CD4-positive, alpha-beta T cell treated with Interleukin-1 beta for 1 hour (primary cell): ENCODE data around the gene PRR5.

ENCODE experiments used
- DNase-seq, 2 donors: peaks; one replicate each; pipeline ENCODE4 v3.0.0-alpha.2; 2020 to 2022

Gene PRR5, protein sequence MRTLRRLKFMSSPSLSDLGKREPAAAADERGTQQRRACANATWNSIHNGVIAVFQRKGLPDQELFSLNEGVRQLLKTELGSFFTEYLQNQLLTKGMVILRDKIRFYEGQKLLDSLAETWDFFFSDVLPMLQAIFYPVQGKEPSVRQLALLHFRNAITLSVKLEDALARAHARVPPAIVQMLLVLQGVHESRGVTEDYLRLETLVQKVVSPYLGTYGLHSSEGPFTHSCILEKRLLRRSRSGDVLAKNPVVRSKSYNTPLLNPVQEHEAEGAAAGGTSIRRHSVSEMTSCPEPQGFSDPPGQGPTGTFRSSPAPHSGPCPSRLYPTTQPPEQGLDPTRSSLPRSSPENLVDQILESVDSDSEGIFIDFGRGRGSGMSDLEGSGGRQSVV

DNA sequence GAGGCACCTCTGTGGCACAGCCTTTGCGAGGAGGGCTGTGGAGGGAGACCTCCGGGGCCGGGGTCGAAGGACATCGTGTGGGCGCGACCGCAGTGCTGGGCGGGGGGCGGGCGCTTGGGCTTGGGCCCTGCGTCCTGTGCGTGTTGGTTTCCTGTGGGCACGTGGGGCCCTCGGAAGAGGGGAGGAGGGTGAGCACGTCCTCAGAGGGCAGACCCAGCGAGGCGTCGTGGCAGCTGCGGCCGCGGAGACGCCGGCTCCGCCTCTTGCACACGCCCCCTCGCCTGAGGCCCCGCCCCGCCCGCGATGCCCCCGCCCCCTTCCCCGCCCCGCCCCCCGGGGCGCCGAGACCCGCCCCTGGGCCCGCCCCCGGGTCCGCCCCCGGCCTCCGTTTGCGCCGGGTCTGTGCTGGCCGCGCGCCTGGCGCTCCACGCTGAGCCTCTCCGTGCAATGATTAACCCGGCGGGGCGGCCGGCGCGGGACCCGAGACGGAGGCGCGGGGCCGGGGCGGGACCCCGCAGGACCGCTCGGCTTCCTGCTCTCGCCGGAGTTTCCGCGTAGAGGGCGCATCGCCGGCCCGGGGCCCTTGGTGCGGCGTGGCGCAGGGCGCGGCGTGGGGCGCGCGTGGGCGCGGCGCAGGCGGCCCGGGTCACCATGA, at the start of gene PRR5:
Gene PRR5, plus strand, starts transcription at position 381 of the 655 bp plus-strand sequence. Its CDS starts 271 bp downstream, at position 652.
- DNase-seq = peak; percentile 88 to 92

DNA sequence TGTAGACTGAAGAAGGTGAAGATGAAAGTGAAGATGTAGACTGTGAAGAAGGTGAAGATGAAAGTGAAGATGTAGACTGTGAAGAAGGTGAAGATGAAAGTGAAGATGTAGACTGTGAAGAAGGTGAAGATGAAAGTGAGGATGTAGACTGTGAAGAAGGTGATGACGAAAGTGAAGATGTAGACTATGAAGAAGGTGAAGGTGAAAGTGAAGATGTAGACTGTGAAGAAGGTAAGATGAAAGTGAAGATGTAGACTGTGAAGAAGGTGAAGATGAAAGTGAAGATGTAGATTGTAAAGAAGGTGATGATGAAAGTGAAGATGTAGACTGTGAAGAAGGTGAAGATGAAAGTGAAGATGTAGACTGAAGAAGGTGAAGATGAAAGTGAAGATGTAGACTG, 49.1 kb upstream of the PRR5 start:
- peak in 1 of 2 donors; percentile 25 for DNase-seq

DNA sequence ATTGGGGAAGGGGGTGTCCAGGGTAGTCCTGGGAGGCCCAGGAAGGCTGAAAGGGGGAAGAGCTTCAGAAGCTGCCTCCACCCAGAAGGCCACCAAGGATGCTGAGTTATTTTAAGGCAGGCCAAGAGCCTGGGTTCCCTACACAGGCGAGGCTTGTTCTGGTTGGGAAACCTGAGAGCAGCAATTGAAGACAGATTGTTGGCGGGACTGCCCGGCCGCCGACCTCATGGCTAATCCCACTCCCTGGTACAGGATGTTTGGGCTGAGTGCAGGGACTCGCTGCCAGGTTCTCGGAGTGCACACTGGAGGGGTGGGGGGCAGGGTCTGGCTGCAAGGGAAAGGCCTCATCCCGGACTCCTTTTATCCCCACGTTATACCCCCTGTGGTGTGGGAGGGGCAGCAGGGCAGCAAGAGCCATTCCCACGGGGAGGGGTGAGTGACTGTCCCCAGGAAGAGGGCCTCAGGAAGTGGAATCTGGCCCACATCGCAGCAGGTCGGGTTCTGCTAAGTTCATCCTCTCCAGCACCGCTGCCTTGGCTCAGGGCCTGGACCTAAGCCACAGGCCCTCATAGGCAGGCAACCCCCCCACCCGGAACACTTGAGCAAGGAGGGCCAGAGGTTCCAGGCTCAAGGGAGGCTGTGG, 43.6 kb upstream of the PRR5 start:
- DNase-seq = no peak

DNA sequence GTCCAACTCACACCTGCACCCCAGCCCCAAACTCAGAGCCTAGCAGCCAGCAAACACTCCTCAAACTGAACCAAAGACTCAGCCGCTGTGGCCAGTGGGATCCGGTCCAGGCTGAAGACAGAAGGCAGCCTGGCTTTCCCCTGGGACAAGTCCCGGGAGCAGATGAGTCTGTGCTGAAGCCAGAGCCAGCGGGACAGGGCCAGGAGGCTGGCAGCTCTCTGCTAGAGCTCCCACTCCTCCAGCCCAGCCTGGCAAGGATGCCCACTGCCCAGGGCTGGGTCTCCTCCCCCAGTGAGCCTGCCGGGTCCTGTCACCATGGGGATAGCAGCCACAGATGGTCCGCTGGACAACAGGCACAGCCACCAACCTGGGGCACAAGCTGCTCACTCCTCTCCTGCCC, 42.9 kb upstream of the PRR5 start:
- DNase-seq = no peak

DNA sequence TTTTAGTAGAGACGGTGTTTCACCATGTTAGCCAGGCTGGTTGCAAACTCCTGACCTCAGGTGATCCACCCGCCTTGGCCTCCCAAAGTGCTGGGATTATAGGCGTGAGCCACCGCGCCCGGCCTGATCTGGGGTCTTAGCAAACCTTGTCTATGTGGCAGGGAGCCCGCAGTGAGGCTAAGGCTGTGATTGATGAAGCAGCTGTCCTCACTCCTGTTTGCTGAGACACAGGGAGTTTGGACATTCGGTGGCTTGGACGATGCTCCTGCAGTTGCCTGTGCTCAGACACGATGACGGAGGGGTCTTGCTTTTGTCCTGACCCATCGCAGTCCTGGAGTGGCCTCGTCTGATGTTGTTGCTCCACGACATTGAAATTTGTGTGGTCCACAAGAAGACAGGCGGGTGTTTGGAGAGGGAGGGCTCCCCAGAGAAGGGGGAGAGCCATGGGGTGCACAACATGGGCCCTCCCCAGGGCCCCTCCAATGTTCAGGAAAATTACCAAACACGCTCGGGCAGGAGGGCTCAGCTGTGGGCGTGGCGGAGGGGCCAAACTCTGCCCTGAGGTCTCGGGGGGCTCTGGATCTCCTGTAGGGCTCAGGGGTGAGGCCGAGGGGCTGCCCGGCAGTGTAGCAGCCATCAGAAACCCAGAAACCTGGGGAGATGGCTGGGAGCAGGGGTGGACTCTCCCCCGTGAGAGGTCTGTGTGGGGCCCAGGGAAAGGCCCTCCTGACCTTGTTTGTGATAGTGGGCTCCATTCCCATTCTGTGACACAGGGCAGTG, 41.8 kb upstream of the PRR5 start:
- DNase-seq = no peak

DNA sequence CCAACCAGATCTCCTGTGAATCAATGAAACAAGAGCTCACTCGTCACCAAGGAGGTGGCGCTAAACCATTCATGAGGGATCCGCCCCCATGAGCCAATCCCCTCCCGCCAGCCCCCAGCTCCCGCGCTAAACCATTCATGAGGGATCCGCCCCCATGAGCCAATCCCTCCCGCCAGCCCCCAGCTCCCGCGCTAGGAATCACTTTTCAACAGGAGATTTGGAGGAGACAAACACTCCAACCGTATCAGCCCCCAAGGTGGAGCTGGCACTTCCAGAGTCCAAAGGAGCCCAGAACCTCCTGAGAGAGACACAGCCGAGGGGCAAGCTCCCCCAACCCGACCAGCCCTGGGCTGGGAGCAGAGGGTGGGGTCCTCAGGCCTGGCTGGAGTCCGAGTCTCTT, 40.9 kb upstream of the PRR5 start:
- no peak for DNase-seq

DNA sequence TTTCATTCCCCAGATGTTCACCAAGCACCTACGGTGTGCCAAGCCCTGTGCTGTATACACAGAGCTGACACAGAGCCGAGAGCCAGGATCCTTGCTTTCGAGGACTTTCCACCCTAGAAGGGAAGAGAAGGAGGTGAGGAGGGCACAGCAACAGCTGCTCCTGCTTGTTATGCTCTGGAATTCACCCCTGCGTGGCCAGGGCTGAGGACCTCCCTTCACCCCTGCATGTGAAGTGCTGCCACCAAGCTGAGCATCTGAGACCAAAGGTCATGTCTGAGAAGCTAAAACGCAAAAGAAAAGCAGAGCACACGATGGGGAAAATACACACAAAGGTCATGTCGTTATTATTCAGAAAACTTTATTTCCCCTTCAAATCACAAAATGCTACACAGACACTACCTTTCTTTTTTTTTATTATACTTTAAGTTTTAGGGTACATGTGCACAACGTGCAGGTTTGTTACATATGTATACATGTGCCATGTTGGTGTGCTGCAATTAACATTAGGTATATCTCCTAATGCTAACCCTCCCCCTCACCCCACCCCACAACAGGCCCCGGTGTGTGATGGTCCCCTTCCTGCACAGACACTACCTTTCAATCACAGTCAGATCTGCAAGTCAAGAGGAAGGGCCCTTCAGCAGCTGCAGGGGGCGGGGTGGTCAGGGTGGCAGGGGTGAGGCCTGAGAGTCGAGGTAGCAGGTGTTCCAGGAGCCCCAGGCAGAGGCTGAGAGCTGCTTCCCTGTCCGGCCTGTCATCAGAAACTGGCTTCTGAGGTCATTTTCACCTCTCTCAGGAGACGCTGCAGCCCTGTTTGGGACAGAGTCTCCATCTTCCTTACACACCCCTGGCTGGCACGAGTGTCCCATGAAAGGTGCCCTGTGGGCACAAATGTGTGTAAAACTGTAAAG, 40.1 kb upstream of the PRR5 start:
- DNase-seq = no peak

DNA sequence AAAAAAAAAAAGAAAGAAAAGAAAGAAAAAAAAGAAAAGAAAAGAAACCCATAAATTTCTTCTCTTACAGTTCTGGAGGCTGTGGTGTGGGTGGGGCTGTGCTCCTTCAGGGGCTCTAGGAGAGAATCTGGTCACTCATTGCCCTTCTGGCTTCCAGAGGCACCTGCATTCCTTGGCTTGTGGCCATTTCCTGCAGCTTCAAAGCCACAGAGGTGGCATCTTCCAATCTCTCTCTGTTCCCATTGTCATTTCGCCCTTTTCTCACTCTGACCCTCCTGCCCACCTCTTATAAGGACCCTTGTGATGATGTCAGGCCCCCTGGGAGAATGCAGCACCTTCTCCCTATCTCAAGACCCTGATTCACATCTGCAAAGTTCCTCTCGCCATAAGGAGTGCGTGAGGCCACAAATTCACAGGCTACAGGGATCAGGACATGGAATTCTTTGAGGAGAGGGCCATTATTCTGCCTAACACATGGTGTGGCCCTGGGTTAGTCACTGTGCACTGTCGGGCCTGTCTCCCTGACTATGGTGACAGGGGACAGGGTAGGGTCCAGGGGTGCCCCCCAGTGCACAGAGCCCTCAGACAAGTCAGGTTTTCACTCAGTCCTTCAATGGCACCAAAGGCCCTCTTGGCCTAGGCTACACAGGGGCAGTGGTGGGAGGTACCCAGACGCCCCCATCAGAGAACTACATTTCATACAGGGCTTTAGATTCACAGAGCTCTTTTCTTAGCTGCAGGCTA, 38.6 kb upstream of the PRR5 start:
- no peak for DNase-seq

DNA sequence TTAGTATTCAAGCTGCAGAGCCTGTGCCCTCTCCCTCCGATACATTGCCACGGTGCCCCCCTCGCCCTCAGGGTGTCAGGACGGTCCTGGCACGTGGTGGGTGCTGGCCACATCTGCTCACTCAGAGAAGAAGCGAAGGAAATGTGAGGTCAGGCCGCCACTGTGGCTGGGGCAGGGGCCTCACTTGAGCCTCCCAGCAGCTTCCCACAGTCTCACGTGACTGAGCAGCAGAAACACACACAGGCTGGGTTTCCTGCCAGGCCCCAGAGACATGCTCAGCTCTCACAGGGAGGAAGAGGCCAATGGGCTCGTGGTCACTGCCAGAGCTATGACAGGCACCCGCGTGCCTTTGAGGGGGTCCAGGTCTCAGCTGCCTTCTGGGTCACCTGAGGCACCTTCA, 37.9 kb upstream of the PRR5 start:
- peak; percentile 63 to 64 for DNase-seq

DNA sequence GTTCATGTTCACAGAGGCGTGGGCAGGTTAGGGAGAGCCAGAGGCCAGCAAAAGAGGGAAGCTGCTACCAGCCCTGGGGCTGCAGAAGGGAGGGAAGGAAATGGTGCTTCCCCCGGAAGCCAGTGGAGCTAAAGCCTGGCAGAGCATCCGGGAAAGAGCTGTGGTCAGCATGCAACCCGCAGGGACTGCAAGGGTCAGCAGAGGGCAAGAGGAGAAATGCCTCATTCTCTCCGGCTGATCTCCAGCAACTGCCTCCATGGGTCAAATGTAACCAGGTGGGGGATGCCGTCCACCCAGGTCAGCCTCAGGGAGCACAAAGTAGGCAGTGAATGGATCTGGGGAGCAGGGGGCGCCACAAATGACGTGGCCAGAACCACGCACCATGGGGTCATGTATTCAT, 36.9 kb upstream of the PRR5 start:
- DNase-seq = peak in 1 of 2 donors; percentile 23

DNA sequence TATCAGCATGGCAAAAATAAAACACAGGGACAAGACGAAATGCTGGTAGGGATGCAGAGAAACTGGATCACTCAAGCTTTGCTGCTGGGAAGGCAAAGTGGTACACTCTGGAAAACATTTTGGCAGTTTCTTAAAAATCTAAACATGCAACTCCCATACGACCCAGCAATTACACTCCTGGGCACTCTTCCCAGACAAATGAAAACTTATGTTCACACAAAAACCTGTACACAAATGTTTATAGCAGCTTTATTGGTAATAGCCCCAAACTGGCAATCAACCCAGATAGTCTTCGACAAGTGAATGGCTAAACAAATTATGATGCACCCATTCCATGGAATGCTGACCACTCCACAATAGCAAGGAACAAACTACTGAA, 35.8 kb upstream of the PRR5 start:
- no peak for DNase-seq

DNA sequence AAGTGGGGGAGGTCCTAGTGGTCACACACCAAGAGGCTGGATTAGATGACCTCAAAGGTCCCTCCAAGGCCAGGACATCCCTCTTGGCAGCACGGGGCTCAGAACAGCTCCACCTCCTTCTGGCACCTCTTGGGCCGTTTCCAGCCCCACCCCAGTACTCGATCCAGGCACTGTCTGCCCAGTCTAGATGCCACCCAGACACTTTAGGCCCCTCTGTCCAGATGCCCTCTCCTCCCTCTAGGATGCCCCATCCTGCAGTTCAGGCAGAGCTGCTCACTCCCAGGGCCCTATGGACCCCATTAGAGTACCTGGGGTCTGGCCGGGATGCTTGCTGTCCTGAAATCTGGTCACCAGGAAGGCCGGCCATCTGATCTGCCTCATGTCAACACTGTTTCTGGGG, 34.7 kb upstream of the PRR5 start:
- no peak for DNase-seq

DNA sequence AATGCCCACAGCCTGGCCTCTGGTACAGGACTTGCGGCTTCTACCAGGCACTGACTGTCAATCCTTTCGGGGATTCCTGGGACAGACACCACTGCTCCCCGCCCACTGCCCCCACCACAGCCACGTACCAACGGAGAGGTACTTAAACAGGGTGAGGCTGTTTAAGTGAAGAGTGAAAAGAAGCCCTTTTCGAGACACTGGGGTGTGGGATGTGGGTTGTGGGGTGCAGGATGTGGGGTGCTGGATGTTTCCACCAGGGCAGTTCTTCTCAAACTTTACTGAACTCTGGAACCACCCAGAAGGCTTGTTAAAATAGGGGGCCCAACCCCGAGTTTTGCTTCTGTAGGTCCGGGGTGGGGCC, 34.2 kb upstream of the PRR5 start:
- peak; percentile 66 to 80 for DNase-seq

DNA sequence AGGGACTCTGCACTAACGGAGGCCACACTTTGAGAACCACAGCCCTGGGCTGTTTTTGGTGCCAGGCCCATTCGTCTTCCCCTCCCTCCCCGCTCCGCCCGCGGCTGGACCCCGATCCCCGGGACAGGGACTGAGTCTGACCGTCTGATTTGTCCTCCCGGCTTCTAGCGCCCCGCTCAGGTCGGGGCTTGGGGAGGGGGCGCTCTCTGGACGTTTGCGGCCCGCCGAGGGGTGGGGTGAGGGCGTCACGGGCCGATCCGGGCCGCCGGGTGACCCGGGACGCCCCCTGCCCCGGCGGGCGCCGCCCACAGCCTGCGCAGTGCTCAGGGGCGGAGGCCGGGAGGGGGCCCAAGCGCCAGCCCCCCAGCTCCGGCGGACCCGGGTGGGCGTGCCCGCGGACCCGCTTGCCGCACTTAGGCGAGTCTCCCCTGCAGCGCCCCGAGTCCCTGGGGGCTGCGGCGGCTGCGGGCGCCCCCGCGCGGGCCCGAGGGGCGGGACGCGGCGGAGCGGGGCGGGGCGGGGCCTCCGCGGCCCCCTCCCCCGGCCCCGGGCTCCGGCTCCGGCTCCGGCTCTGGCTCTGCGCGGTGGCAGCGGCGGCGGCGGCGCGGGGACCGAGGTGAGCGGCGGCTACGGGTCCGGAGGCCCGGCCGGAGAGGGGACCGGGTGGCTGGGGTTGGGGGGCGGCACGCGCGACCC, 33.7 kb upstream of the PRR5 start:
- DNase-seq = peak; percentile 54 to 62

DNA sequence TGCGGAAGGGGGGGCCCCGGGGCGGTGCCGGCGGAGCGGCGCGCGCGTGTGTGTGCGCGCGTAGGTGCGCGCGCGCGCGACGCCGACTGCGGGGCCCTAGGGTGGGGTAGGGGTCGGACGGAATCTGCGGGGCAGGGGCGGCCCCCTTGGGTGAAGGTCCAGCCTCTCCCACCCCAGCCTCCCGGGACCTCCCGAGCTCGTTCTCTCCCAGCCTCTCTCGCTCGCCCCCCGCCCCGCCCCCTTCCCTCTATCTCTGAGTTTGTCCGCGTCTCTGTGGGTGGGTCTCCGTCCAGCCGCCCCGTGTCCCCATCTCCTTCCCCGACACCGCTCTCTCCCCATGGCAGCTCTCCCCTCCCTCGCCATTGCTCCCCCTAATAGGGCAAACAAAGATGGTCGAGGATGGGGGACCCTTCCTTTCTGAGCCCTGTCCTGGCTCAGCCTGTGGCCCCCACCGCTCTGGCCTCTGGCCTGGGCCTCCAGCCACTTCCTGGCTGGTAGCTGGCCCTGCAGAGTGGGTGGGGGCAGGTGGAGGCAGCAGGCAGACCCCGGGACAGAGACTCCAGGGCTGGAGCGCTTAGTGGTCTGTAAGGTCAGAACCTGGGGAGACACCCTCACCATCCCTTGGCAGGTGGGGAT, 33.0 kb upstream of the PRR5 start:
- DNase-seq = no peak

DNA sequence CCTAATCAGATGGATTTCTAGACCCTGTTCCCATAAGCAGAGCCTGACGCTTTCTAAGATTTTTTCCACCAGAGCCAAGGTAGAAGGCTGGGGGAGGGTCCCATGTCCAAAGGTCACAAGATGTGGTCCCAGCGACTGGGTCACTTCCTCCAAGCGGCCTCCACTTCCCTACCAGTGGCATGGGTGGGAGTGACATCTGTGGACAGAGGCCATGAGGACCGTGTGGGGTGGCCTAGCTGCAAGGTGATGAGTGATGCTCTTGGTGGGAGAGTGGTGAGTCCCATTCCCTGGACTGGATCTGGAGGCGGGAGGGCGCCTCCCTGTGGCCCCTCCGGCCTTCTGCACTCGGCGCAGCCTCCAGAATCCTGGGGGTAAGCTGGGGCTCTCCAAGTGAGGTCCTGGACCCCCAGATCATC, 32.4 kb upstream of the PRR5 start:
- DNase-seq = no peak

DNA sequence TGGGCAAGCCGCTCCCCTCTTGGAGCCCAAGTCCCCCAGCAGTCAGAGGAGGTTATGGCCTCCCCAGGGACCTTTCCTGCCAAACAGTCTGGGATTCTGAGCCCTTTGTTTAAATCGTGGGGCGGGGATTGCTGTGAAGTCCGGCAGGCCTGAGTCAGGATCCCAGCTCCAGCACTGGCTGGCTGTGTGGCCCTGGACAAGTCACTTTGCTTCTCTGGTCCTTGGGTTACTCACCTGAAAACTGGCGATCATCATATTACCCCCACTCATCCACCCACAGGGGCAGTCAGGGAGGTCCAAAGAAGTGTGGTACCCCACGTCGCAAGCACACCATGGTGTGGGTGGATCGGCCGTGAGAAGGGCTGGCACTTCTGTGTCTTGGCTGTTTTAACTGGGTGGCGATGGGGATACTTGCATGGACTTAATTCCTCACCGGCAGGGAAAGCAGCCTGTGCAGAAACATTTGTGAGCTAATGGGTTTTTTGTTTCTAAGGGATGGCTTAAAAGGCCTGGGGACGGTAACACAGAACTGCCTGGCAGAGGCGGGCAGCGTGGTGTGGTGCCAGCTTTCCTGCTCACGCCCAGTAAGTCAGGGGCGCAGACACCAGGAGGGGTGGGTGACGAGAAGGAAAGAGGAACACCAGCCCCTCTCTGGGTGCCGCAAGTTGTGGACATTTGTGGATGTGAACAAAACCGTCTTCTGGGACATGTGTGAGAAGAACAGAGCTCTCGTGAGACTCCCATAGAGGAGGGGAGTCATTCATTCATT, 31.6 kb upstream of the PRR5 start:
- DNase-seq = no peak

DNA sequence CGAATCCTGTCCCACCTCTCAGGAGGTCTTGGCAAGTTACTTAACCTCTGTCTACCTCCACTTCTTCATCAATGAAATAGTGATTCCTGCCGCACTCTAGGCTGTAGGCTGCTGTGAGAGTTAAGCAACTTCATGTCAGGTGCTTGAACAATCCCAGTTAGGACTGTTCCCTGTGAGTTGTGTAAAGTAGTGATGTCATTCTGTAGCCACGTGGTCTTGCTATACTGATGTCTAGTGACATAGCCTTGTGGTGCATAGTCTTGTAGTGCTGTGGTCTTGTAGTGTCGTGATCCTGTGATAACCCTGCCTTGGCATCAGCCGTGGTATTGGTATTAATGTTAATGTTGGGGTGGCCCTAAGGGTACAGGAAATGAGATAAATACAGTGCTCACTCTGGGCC, 30.3 kb upstream of the PRR5 start:
- DNase-seq = peak; percentile 24 to 36

DNA sequence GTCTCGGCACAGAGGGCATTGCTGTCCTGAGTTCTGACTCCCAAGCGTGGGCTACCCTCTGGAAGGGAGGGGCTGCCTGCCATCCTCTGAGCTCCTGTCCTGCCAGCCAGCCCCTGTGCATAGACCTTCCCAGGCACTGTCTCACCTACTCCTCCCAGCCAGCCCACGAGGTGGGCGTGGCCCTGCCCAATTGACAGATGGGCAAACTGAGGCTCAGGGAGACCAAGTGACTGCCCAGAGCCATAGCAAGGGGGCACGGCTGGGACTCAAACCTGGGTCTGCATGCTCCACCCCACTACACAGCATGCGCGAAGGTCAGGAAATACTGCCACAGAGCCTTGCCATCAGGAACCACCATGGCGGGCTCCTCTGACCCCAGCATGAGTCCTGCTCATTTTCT, 29.4 kb upstream of the PRR5 start:
- DNase-seq = no peak

DNA sequence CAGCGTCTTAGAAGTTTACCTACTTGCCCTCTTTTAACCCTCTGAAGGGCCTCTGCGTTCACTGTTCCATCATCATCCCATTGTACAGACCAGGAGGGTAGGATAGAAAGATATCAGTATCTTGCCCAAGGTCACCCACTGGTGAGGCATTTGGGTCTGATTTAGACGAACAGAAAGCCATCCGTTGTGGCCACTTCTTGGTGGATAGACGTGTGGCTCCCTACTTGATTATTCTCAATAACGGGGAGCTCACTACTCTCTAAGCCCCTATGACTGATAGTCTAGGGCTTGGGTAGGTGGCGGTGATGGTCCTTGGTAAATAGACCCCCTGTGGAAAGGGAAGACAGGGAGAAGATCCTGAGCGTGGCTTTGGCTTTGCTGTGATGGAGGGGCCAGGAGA, 28.6 kb upstream of the PRR5 start:
- no peak for DNase-seq
